Stimulated activated CD4-positive, alpha-beta T cell treated with anti-CD3 and anti-CD28 coated beads, TNF-alpha, amount 100 ng/mL, for 4 hours (primary cell): ENCODE measurements around the gene RALGAPA2.

Source experiments
- DNase-seq, 3 experiments: peaks; one replicate each; pipeline ENCODE4 v3.0.0-alpha.2; 2020; ENCODE audit warnings: low read depth in 3 of 3

The RALGAPA2 gene

GRCh38 chr20:20437314-20437713 lies 275.1 kb downstream of the RALGAPA2 start:
- DNase-seq = no peak

GRCh38 chr20:20436689-20437088 lies 275.8 kb downstream of the RALGAPA2 start:
- DNase-seq = no peak

GRCh38 chr20:20435453-20435852 lies 277.0 kb downstream of the RALGAPA2 start:
- no peak for DNase-seq

GRCh38 chr20:20432618-20433286 lies 279.7 kb downstream of the RALGAPA2 start:
- no peak for DNase-seq

- no peak for DNase-seq
Measured at GRCh38 chr20:20430066-20430465, 282.4 kb downstream of the RALGAPA2 start.

- DNase-seq = no peak
Measured at GRCh38 chr20:20428067-20428466, 284.4 kb downstream of the RALGAPA2 start.

- no peak for DNase-seq
Measured at GRCh38 chr20:20427227-20427864, 285.1 kb downstream of the RALGAPA2 start.

- DNase-seq = no peak
Measured at GRCh38 chr20:20426655-20426907, 285.9 kb downstream of the RALGAPA2 start.

GRCh38 chr20:20425823-20426654 lies 286.4 kb downstream of the RALGAPA2 start:
- no peak for DNase-seq

GRCh38 chr20:20423117-20423516 lies 289.3 kb downstream of the RALGAPA2 start:
- no peak for DNase-seq

- no peak for DNase-seq
Measured at GRCh38 chr20:20417876-20418676, 294.4 kb downstream of the RALGAPA2 start.

GRCh38 chr20:20415321-20415720 lies 297.1 kb downstream of the RALGAPA2 start:
- DNase-seq = no peak

GRCh38 chr20:20414640-20415220 lies 297.7 kb downstream of the RALGAPA2 start:
- DNase-seq = no peak

GRCh38 chr20:20413810-20414281 lies 298.6 kb downstream of the RALGAPA2 start:
- no peak for DNase-seq

GRCh38 chr20:20412750-20413149 lies 299.7 kb downstream of the RALGAPA2 start:
- DNase-seq = no peak

GRCh38 chr20:20411836-20412235 lies 300.6 kb downstream of the RALGAPA2 start:
- no peak for DNase-seq

GRCh38 chr20:20411402-20411801 lies 301.0 kb downstream of the RALGAPA2 start:
- no peak for DNase-seq

GRCh38 chr20:20410678-20411077 lies 301.8 kb downstream of the RALGAPA2 start:
- DNase-seq = no peak

GRCh38 chr20:20409331-20409730 lies 303.1 kb downstream of the RALGAPA2 start:
- no peak for DNase-seq

GRCh38 chr20:20407891-20408805 lies 304.3 kb downstream of the RALGAPA2 start:
- DNase-seq = no peak

GRCh38 chr20:20406306-20406705 lies 306.1 kb downstream of the RALGAPA2 start:
- DNase-seq = no peak
